Neural progenitor cell (in vitro differentiated cells): ENCODE measurements around the gene SCN7A.

Experiments
- EZH2 ChIP-seq: fragments of 200-600 bp; sonication (generic); IDR thresholded peaks from 2 replicates; pipeline ENCODE4 v1.6.1; 2017; ENCODE audit warnings: antibody characterized with exemption, mild to moderate bottlenecking, moderate library complexity
- TF ChIP-seq, protein P1 (sequence below): fragments of 200-600 bp; sonication (generic); IDR thresholded peaks from 2 replicates; pipeline ENCODE4 v1.5.1; 2017; ENCODE audit warnings: antibody characterized with exemption, mild to moderate bottlenecking

DNA sequence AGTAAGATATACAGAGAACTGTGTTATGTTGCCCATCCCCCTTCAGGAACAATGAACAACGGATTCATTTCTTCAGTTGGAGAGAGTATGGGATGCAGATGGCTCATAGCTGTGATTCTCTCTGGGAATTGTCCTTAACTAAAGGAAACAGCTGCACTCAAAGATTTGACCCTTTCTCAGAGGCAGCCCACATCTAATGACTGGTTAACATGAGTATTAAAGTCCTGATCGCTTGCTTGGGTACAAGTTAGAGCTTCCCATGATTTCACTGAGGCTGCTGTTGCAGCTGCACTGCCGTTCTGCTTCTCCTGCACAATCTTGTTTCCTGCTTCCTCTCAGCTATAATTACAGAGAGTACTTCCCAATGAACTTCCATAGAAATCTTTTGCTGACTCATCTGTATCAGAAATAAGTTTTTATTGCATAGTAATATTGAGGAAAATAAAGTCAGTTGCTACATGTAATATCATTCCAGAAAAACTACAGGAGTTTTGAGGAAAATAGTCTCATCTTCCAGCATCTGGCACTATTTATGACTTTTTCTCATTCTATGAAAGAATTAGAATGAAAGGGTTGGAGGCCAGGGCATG lies 105.5 kb downstream of the SCN7A start:
- TF ChIP-seq EZH2, result no peak
- TF ChIP-seq, protein P1, sequence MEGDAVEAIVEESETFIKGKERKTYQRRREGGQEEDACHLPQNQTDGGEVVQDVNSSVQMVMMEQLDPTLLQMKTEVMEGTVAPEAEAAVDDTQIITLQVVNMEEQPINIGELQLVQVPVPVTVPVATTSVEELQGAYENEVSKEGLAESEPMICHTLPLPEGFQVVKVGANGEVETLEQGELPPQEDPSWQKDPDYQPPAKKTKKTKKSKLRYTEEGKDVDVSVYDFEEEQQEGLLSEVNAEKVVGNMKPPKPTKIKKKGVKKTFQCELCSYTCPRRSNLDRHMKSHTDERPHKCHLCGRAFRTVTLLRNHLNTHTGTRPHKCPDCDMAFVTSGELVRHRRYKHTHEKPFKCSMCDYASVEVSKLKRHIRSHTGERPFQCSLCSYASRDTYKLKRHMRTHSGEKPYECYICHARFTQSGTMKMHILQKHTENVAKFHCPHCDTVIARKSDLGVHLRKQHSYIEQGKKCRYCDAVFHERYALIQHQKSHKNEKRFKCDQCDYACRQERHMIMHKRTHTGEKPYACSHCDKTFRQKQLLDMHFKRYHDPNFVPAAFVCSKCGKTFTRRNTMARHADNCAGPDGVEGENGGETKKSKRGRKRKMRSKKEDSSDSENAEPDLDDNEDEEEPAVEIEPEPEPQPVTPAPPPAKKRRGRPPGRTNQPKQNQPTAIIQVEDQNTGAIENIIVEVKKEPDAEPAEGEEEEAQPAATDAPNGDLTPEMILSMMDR, result no peak
